ENCODE measurements around the gene RFNG. TPM values are rescaled to one million over a fixed set of nuclear protein-coding genes. Genes with fewer than 3 reads are reported as not detected.

Gene RFNG
- total and polyA plus RNA-seq, 8 donors, result 18.2 to 59.1 (median 29.6) TPM

DNA sequence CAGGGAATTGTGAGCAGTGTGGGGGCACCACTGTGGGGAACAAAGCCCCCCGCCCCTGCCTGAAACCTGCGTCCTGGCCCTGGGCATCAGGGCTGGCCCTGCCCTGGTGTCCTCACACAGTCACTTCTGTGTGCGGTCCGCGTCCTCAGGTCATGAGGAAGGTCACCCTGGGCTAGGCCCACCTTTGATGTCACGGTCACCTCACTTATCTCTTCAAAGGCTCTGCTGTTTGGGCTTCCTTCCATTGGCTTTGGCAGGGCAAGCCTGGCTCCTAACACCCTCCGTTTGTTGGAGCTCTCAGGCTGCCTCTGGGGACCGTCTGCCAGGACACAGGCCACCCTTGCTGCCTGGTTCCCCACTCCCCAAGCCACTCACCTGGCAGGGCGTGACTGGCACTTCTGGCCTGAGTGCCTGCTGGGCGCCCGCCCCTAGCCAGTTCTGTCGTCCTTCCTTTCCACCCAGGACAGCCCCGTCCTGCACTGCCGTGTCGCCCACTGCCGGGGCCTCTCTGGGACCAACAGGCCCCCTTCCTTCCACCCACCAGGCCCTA is 37.8 kb downstream of the RFNG start:
- Histone ChIP-seq H3K4me1 (peaks cover 0 to 3% (median 0%) of the 10 kb centered on the region in 3 donors), H3K27me3 (no peaks in the 10 kb centered on the region), H3K27ac (no peak overlapping the region), H3K9me3 (no peaks in the 10 kb centered on the region), H3K36me3 (no peaks in the 10 kb centered on the region), H3K4me3 (no peak overlapping the region)
- DNase-seq (no peak), FAIRE-seq (no peak), ATAC-seq (no peak)
- TF ChIP-seq, protein P1, sequence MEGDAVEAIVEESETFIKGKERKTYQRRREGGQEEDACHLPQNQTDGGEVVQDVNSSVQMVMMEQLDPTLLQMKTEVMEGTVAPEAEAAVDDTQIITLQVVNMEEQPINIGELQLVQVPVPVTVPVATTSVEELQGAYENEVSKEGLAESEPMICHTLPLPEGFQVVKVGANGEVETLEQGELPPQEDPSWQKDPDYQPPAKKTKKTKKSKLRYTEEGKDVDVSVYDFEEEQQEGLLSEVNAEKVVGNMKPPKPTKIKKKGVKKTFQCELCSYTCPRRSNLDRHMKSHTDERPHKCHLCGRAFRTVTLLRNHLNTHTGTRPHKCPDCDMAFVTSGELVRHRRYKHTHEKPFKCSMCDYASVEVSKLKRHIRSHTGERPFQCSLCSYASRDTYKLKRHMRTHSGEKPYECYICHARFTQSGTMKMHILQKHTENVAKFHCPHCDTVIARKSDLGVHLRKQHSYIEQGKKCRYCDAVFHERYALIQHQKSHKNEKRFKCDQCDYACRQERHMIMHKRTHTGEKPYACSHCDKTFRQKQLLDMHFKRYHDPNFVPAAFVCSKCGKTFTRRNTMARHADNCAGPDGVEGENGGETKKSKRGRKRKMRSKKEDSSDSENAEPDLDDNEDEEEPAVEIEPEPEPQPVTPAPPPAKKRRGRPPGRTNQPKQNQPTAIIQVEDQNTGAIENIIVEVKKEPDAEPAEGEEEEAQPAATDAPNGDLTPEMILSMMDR (IDR thresholded peaks at IDR 0.05), result no peak
- intact Hi-C loops (cut with DNase I), result loop anchor here in 1 of 3 donors (10.0 kb wide), 1 partner anchor 59 kb away; no protein-coding TSS in a partner anchor
- WGBS, 2 donors, result 88 to 92% methylated on average over 16 of the region's 16 CpGs

DNA sequence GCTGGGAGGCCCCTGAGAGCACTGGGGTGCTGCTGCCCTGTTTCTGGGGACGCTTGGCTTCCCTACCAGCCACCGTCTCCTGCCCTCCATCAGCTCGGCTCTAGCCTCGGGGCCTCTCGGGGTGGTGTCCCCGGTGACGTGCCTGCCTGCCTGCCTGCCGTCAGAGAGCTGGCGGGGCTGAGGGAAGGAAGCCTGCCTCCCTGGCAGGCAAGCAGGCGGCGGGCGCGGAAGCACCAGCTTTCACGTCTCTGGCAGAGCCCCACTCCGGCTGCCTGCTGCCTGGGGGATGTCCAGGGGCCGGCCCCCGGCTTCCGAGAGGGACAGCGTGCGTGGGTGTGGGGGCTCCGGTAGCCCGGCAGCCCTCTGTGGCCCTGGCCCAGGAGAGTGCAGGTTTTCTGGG is 38.3 kb downstream of the RFNG start:
- Histone ChIP-seq H3K4me3 (no peak overlapping the region), H3K27ac (no peak overlapping the region), H3K9me3 (no peaks in the 10 kb centered on the region), H3K4me1 (peaks cover 0 to 2% (median 0%) of the 10 kb centered on the region in 3 donors), H3K36me3 (no peaks in the 10 kb centered on the region), H3K27me3 (no peaks in the 10 kb centered on the region)
- intact Hi-C loops (cut with DNase I), result loop anchor here in 1 of 3 donors (10.0 kb wide), 1 partner anchor 59 kb away; no protein-coding TSS in a partner anchor
- DNase-seq (no peak), ATAC-seq (no peak), FAIRE-seq (no peak)
- TF ChIP-seq, protein P1 (IDR thresholded peaks at IDR 0.05), result no peak
- WGBS, 2 donors, result 87 to 88% methylated on average over 17 to 22 of the region's 22 CpGs

DNA sequence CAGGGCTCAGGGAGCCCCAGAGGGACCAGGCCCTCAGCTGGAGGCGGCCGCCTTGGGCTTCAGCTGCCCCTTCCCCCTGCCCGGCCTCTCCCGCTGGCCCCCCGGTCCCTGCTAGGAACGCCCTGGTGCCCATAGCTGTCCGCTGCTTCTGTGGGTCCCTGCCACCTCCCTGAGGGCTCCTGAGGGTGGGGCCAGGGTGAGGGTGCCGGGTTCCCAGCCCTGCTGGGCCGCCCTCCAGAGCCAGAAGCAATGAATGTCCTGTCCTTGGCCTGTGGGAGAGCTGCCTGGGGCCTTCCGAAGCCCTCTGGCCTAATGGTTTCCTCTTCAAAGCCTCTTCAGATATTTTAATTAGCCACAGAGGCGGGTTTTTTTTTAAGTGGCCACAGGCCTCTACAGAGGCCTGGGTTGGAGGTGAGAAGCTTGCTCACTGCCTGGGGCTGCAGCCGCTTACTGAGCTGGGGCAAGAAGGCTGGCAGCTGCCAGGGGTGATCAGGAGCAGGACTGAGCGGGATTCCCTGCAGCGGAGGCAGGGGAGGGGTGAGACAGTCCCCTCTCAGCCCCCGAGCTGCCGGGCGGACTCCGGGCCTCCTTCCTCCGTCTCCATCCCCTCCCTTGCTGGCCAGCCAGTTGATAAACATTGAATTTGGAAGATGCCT is 38.8 kb downstream of the RFNG start:
- no peaks in the 10 kb centered on the region for H3K4me1 ChIP-seq
- TF ChIP-seq, protein P1 (IDR thresholded peaks at IDR 0.05), result no peak
- H3K4me3 ChIP-seq, result no peak overlapping the region
- H3K27me3 ChIP-seq, result no peaks in the 10 kb centered on the region
- ATAC-seq (no peak), FAIRE-seq (no peak), DNase-seq (no peak)
- intact Hi-C loops (cut with DNase I), result loop anchor here in 1 of 3 donors (10.0 kb wide), 1 partner anchor 58 kb away; no protein-coding TSS in a partner anchor
- no peaks in the 10 kb centered on the region for H3K9me3 ChIP-seq
- WGBS, 2 donors, result 93% methylated on average over 19 of the region's 19 CpGs
- no peak overlapping the region for H3K27ac ChIP-seq
- no peaks in the 10 kb centered on the region for H3K36me3 ChIP-seq

DNA sequence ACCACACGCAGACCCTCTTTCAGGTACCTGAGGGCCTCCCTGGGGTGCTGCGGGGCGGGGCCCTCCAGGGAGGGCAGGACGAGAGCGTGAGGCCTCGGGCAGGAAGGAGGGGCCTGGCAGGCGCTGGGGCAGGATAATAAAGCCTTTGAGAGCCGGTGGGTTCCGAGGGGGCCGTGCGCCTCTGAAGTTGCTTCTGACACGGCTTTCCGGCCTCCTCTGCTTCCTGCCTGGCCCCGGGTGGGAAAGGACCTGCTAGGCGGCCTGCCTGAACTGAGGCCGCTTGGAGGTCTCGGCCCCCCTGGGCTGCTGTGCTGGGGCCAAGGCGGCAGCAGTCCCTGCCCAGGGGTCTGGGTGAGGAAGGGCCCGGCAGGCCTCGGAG is 39.4 kb downstream of the RFNG start:
- Histone ChIP-seq H3K27ac (no peak overlapping the region), H3K4me1 (no peaks in the 10 kb centered on the region), H3K36me3 (no peaks in the 10 kb centered on the region), H3K4me3 (no peak overlapping the region), H3K27me3 (no peaks in the 10 kb centered on the region), H3K9me3 (no peaks in the 10 kb centered on the region)
- intact Hi-C loops (cut with DNase I), result loop anchor here in 1 of 3 donors (10.0 kb wide), 1 partner anchor 57 kb away; no protein-coding TSS in a partner anchor
- no peak for ATAC-seq
- TF ChIP-seq, protein P1 (IDR thresholded peaks at IDR 0.05), result no peak
- 86 to 91% methylated on average over 13 to 20 of the region's 20 CpGs for WGBS, 2 donors
- FAIRE-seq, result no peak
- DNase-seq, result no peak

All from pancreas (tissue), 10 donors.